ENCODE results near the gene ACACB.

Gene ACACB

GRCh38 chr12:109308534-109309380 is 192.4 kb downstream of the ACACB start, which contains the start of gene FOXN4:
FOXN4 (minus strand) TSS chr12:109309284; CDS start chr12:109308321, 963 bp downstream.
- peak; percentile 53 for DNase-seq

- DNase-seq = peak; percentile 59
Observed at GRCh38 chr12:109309381-109310246, 193.2 kb downstream of the ACACB start.

- peak; percentile 98 for DNase-seq
Observed at GRCh38 chr12:109310247-109311125, 194.1 kb downstream of the ACACB start.

Data from NCI-H146 (cell line).